ENCODE measurements around the gene RFT1.

The RFT1 gene

GRCh38 chr3:53044711-53045517, 85.3 kb downstream of the RFT1 start (continued):
- TF ChIP-seq KLF7 (tag by site-specific recombination; IDR thresholded peaks at IDR 0.05; ENCODE audit: borderline replicate concordance) (no peak), ZNF335 (tag by site-specific recombination; conservative IDR thresholded peaks at IDR 0.05) (peak; percentile 88), ZNF670 (tag by site-specific recombination; IDR thresholded peaks at IDR 0.05; ENCODE audit: low read depth) (no peak), IKZF3 (tag by site-specific recombination; IDR thresholded peaks at IDR 0.05) (no peak), ZNF174 (tag by site-specific recombination; IDR thresholded peaks at IDR 0.05) (no peak), PATZ1 (tag by site-specific recombination; IDR thresholded peaks at IDR 0.05) (no peak), ZNF561 (tag by site-specific recombination; IDR thresholded peaks at IDR 0.05; ENCODE audit: borderline replicate concordance) (no peak), ZNF623 (tag by site-specific recombination; IDR thresholded peaks at IDR 0.05) (no peak), ZSCAN30 (tag by site-specific recombination; IDR thresholded peaks at IDR 0.05) (no peak), ZNF600 (tag by site-specific recombination; IDR thresholded peaks at IDR 0.05) (peak; percentile 61), GLIS2 (tag by site-specific recombination; IDR thresholded peaks at IDR 0.05) (no peak), KLF10 (tag by site-specific recombination; IDR thresholded peaks at IDR 0.05) (no peak), ZBTB10 (tag by site-specific recombination; IDR thresholded peaks at IDR 0.05) (no peak), ZFP37 (tag by site-specific recombination; IDR thresholded peaks at IDR 0.05) (no peak), KLF1 (tag by site-specific recombination; IDR thresholded peaks at IDR 0.05) (no peak), MZF1 (tag by site-specific recombination; IDR thresholded peaks at IDR 0.05; ENCODE audit: borderline replicate concordance) (no peak), ZNF530 (tag by site-specific recombination; IDR thresholded peaks at IDR 0.05; ENCODE audit: low read depth) (no peak), ZNF76 (tag by site-specific recombination; IDR thresholded peaks at IDR 0.05; ENCODE audit: borderline replicate concordance, low read depth) (peak; percentile 56; the same call in 1 of the 2 replicates), ZNF677 (tag by site-specific recombination; IDR thresholded peaks at IDR 0.05) (no peak), ZSCAN23 (tag by site-specific recombination; IDR thresholded peaks at IDR 0.05) (no peak), ZNF211 (tag by site-specific recombination; IDR thresholded peaks at IDR 0.05; ENCODE audit: low read depth) (no peak), ZBTB20 (tag by site-specific recombination; IDR thresholded peaks at IDR 0.05) (peak; percentile 55), ZNF707 (tag by site-specific recombination; IDR thresholded peaks at IDR 0.05) (no peak), ZNF830 (tag by site-specific recombination; IDR thresholded peaks at IDR 0.05; ENCODE audit: low read depth) (no peak), PRDM1 (tag by site-specific recombination; IDR thresholded peaks at IDR 0.05) (no peak), ZNF488 (tag by site-specific recombination; IDR thresholded peaks at IDR 0.05) (no peak), ZBTB17 (tag by site-specific recombination; IDR thresholded peaks at IDR 0.05) (peak; percentile 57; the same call in 1 of the 2 replicates), ZNF398 (tag by site-specific recombination; IDR thresholded peaks at IDR 0.05) (no peak), ZBTB1 (tag by site-specific recombination; IDR thresholded peaks at IDR 0.05) (no peak), YY1 (tag by site-specific recombination; IDR thresholded peaks at IDR 0.05) (no peak), ZNF549 (tag by site-specific recombination; IDR thresholded peaks at IDR 0.05) (no peak), ZNF558 (tag by site-specific recombination; IDR thresholded peaks at IDR 0.05) (no peak), ZSCAN4 (tag by site-specific recombination; IDR thresholded peaks at IDR 0.05) (no peak)
